ENCODE measurements around the gene LEF1. TPM values are rescaled to one million over a fixed set of nuclear protein-coding genes. Genes with fewer than 3 reads are reported as not detected.

The LEF1 gene
- total and polyA plus RNA-seq, 2 of the 8 experiments (the other 6 are each of a cell fraction or from before 2014, with no cell fraction given): 2.6 to 5.2 TPM

DNA sequence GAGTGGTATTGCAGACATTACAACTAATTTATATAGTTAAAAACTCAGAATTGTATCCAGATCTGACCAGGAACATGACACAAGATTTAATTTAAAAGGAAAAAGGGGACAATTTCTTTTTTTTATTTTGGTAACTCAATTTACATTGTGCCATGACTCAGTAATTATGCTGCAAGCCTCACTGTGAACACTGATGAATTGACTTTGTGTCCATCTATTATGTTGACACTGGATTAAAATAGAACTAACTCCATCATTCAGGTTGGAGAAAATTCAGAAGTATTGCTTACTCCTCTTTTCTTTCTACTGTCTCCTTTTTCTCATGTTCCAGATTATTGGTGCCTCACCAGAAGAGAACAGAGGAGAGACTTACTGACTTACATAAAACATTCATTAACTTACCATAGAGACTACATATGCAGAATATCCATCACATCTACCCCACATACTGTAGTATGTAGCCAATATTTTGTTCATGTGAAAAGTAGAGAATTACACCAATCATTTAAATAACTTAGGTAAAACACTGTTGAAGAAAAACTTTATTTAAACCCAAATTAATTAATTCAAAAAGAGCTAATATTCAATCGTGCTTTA lies 15.8 kb upstream of the LEF1 start:
- H3K4me2 ChIP-seq (ENCODE audit: insufficient read depth in 1 of 2, low read depth in 2 of 2, low read length in 2 of 2): no peak overlapping the region
- H3K79me1 ChIP-seq (ENCODE audit: low read depth, low read length): no peaks in the 10 kb centered on the region; the same call in 1 of the 2 replicates
- peaks cover 0 to 2% (median 0%) of the 10 kb centered on the region in 4 experiments; a peak in 3 of 7 replicates for H3K27me3 ChIP-seq (replicated peaks in 1 of 4; ENCODE audit: control insufficient read depth in 3 of 4, extremely low read depth in 1 of 4, insufficient read depth in 3 of 4, low read length in 3 of 4)
- no peak overlapping the region for H3K23ac ChIP-seq (ENCODE audit: insufficient read length)
- DNase-seq (ENCODE audit: low read depth in 1 of 2, low spot score in 2 of 2): no peak
- H3K23me2 ChIP-seq (ENCODE audit: low read depth, low read length): no peaks in the 10 kb centered on the region
- no peak overlapping the region for H3K9ac ChIP-seq (replicated peaks in 1 of 4; ENCODE audit: extremely low read depth in 1 of 4, low read depth in 3 of 4, low read length in 3 of 4)
- no peak overlapping the region for H2BK5ac ChIP-seq (ENCODE audit: low read depth, low read length)
- no peak overlapping the region for H4K91ac ChIP-seq (replicated peaks; ENCODE audit: insufficient read length, low read length)
- FAIRE-seq: no peak
- ChIA-PET CTCF (ENCODE audit: partially characterized antibody) (interaction anchor here (0.6 to 1.2 kb wide), 3 partner anchors 11 to 156 kb away, joined by 3 to 6 read pairs (median 3); no protein-coding TSS in a partner anchor), POLR2A (ENCODE audit: partially characterized antibody) (no interaction called here)
- H2AFZ ChIP-seq (ENCODE audit: low read length): no peak overlapping the region
- H3K27ac ChIP-seq (ENCODE audit: low read depth, low read length): no peak overlapping the region
- no peak overlapping the region for H4K5ac ChIP-seq (ENCODE audit: insufficient read length, low read depth, low read length)
- H2BK12ac ChIP-seq (ENCODE audit: low read depth, low read length): no peak overlapping the region
- H3K18ac ChIP-seq (ENCODE audit: extremely low read depth, low read length): no peak overlapping the region
- H3K4me1 ChIP-seq (replicated peaks in 1 of 4; ENCODE audit: control insufficient read depth in 3 of 4, insufficient read depth in 4 of 4, low read length in 3 of 4): peaks cover 0 to 7% (median 1%) of the 10 kb centered on the region in 4 experiments; a peak in 3 of 7 replicates
- H3K36me3 ChIP-seq (ENCODE audit: control insufficient read depth in 2 of 4, insufficient read depth in 4 of 4, low read length in 3 of 4): no peaks in the 10 kb centered on the region
- no peaks in the 10 kb centered on the region for H3K79me2 ChIP-seq (ENCODE audit: control insufficient read depth in 1 of 2, insufficient read depth in 2 of 2, low read length in 2 of 2)
- H2BK15ac ChIP-seq (ENCODE audit: low read length): no peak overlapping the region
- no peaks in the 10 kb centered on the region for H4K20me1 ChIP-seq (replicated peaks in 1 of 2; ENCODE audit: control insufficient read depth in 1 of 2, insufficient read depth in 2 of 2, low read length in 2 of 2)
- H2BK120ac ChIP-seq (replicated peaks; ENCODE audit: low read depth, low read length): no peak overlapping the region
- H3K14ac ChIP-seq (ENCODE audit: insufficient read length): no peak overlapping the region
- H3K4ac ChIP-seq (replicated peaks; ENCODE audit: insufficient read length, low read depth, low read length): no peak overlapping the region
- no peak for TF ChIP-seq ATF3 (IDR thresholded peaks at IDR 0.05; ENCODE audit: insufficient read depth, low read depth, low read length)
- TF ChIP-seq POLR2AphosphoS5 (IDR thresholded peaks at IDR 0.05; ENCODE audit: low read depth, low read length): no peak
- H4K8ac ChIP-seq (ENCODE audit: extremely low read depth, insufficient read depth, low read length): no peak overlapping the region
- H2BK20ac ChIP-seq (ENCODE audit: low read length): no peak overlapping the region
- H3K9me3 ChIP-seq (ENCODE audit: insufficient read depth in 2 of 2, low read depth in 1 of 2, low read length in 1 of 2): no peaks in the 10 kb centered on the region
- no peak overlapping the region for H3K4me3 ChIP-seq (ENCODE audit: extremely low read depth in 1 of 4, insufficient read depth in 2 of 4, low read depth in 3 of 4, low read length in 4 of 4)
- no peak overlapping the region for H3K56ac ChIP-seq (replicated peaks; ENCODE audit: insufficient read length, low read depth, low read length)
- no peak overlapping the region for H2AK5ac ChIP-seq (ENCODE audit: low read depth, low read length)
- WGBS, 2 experiments (ENCODE audit: extremely low coverage in 1 of 2, insufficient coverage in 1 of 2, insufficient read length in 1 of 2, insufficient replicate concordance in 2 of 2, low coverage in 1 of 2, low lambda C conversion rate in 2 of 2, missing lambda C conversion rate in 1 of 2): 100% methylated on average over 1 of the region's 1 CpG; no CpG with 5 or more reads in 1 of the 2 experiments

Measured in H1 (cell line).